Activated T-helper 1 cell treated with Interleukin-2 at 50 U/mL for 16 hours (primary cell): ENCODE data around the gene SELENOK.

Experiments
- DNase-seq: peaks from one replicate; pipeline ENCODE4 v3.0.0-alpha.2; 2020; ENCODE audit warnings: low read depth

Gene SELENOK

DNA sequence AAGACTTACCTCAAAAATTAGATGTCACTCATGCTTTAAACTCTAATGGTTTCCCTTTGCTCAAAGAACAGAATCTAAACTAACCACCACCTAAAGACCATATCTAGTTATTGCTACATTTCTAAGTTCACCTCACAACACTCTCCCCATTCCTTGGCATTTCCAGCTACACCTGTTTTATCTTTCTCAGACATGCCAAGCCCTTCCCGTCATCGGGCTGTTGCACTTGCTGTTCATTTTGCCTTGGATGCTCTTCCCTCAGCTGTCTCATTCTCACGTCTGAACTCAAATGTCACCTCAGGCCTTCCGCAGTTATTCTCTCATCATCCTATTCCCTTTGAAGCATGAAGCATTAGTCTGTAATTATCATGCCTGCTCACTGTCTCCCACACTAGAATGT, 8.7 kb downstream of the SELENOK start:
- no peak for DNase-seq

DNA sequence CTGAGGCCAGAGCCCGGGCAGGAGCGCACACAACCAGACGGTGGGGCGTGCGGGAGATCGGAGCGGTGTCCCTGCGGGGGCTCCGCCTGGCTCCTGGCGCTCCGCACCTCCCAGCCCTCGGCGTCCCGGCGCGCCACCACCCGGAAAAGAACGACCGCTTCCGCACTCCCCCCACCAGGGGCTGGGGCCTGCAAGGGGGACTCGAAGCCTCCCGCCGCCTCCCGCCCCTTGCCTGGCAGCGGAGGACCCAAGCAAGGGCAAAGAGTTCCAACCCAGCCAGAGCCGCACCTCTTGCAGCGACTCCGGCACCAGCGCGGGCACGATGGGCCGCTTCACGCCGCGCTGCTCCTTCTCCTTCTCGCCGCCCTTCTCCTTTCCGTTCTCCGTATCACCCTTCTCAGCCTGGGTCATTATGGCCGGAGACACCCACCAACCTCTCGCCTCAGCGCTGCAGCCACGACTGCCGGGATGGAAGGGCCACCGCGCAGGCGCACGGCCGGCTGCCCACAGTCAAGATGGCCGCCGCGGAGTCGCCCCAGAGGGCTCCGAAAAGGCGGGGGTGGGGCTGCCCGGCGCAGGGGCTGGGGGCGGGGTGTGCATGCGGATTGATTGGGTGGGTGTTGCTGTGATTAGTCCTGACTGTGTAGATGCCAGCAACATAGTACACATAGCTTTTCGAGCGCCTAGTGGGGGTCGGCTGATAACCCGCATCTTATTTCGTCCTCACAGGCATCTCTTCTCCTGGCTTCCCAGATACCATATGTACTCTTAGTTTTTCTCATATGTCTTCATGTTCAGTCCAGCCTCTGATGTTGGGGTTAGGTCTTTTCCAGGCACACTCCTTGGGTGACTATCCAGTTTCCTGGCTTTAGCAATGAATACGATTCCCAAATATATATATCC, 9.7 kb downstream of the SELENOK start, which contains the start of gene ACTR8:
TSS of gene ACTR8 (minus strand) at position 462 of the 903 bp plus-strand sequence. CDS start at position 411, 51 bp downstream.
- peak; percentile 75 for DNase-seq

DNA sequence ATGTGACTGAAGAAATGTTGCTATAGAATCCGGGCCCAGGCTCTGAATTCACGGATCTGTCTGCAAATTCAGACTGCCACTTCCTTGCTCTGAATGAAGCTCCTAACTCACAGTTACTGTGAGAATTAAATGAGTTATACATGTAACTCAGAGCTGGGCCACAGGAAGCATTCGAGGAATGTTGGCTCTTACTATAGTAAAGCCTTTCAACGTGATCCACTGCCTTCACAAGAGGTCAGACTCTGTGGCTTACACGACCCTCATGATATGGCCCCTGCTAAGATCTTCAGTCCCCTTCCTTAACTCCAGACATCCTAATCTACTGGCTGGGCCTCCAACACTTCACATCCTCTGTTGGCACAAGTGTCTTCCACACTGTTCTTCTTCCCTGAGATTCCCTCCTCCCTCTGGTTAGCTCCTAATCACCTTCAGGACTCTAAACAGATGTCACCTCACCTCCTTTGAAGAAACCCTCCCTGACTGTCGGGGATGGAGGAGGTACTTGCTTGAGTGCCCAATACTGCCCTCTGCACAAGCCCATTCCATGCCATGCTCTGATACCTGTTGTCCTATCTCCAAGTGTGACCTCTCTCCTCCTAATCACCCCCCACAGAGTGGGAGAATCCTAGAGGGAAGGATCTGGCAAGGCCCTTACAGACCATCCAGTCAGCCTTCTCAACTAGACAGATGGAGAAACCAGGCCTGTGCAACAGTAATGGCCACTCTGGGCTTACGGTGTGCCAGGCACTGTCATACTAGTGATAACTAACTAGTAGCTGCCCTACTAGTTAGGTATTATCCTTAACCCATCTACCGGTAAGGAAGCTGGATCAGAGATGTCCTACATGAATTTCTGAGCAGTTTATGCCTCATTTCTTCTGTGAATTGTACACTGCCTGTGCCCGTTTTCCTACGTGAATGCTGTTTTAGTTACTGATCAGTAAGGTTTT, 11.0 kb downstream of the SELENOK start:
- DNase-seq, result no peak

- DNase-seq, result no peak
Measured at GRCh38 chr3:53865732-53866499, 25.7 kb downstream of the SELENOK start.

GRCh38 chr3:53863145-53863544, 28.5 kb downstream of the SELENOK start:
- no peak for DNase-seq

DNA sequence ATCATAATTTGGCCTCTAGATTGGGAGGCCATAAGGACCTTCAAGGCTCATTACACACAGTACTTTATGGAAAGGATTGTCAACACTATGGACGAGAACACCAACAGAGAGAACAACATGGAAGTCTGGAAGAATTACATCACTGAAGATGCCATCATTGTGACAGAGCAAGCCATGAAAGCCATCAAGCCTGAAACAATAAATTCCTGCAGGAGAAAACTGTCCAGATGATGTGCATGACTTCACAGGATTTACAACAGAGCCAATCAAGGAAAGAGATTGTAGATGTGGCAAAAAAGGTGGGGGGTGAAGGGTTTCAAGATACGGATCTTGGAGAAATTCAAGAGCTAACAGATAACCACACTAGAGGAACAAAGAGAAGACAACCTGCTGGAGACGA, 29.4 kb downstream of the SELENOK start:
- DNase-seq, result no peak

GRCh38 chr3:53860196-53860595, 31.5 kb downstream of the SELENOK start:
- no peak for DNase-seq

DNA sequence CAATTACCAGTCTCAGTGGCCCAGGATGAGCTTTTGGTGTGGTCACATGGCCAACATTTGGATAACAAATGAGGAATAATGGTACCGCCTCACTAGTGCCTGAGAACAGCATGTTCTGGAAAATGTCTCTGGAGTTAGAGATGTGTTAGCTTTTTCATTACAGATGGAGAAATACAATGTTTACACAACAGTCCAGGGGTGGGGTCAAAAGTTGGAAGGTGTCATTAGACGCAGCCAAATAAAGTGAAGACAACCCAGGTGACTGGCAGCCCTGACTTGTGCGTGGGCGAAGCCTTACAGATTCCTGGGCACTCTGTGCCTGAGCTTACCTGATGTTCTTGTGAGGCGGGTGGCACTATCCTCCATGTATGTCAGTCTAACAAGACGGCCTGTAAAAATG, 32.5 kb downstream of the SELENOK start:
- DNase-seq, result no peak

DNA sequence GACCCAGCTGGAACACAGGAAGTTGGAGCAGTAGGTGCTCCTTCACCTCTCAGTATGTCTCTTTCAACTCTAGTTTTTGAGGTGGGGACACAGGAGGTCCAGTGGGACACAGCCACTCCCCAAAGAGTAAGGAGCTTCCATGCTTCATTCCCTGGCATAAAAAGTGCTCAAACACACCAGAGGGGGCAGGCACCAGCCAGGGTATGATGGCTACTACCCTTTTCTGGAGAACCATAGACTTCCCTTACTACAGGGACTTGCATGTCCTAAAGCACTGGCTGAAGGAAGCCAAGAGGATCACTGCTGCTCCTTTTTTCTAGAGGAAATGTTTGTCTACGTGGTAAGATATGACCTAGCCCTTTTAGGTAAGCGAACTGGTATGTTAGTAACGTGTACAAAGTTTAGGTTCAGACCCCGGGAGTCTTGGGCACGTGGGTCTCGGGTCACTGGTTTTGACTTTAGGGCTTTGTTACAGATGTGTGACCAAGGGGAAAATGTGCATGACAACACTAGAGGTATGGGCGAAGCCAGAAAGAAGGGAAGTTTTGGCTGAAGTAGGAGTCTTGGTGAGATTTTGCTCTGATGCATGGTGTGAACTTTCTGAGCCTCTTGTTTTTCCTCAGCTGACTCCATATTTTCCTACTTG, 33.4 kb downstream of the SELENOK start:
- no peak for DNase-seq

DNA sequence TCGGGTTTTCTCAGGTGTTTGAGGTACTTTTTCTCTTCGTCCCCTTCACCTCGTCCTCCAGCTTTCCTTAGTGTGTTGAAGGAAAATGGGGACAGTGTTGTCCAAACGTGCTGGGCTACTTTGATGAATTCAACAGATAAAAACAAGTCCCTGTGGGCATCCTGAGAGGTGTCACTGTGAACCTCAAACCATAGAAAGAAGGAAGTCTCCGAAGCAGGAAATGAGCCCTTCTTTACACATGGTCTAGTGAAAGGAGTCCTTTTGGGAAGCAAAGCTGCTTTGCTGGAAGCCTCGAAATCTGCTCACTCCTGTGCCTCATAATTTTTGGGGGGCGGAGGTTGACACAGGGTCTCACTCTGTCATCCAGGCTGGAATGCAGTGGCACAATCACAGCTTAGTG, 34.7 kb downstream of the SELENOK start:
- no peak for DNase-seq

DNA sequence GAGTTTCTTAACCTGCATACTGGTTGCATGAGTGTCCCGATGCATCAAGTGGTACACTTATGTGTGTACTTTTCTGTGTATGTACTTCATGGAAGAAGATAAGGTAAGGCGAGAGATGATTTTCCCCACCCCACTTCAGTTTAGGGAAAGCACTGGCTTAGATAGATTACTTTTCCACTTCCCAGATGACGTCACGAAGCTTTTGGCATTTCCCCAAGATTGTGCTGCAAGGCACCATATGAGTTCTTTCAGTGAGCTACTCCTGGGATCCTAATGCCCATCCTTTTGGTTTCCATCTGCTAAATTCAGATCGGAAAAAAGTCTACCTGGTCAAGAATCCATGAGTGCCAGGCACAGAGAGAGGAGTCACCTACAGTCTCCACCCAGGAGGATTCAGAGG, 40.8 kb downstream of the SELENOK start:
- no peak for DNase-seq

DNA sequence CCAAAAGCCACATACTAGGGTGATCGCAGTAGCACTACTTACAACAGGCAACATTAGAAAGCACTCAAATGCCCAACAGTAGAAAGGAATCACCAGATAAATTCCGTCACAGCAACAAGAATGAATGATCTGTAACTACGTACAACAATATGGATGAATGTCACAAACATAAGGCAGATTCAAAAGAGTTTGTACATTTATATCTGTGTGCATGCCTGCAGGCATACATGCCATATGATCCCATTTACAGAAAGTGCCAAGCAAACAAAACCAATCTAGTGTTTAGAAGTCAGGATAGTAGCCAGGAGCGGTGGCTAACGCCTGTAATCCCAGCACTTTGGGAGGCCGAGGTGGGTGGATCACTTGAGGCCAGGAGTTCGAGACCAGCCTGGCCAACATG, 41.7 kb downstream of the SELENOK start:
- DNase-seq, result no peak

GRCh38 chr3:53846851-53847155, 44.9 kb downstream of the SELENOK start:
- no peak for DNase-seq

DNA sequence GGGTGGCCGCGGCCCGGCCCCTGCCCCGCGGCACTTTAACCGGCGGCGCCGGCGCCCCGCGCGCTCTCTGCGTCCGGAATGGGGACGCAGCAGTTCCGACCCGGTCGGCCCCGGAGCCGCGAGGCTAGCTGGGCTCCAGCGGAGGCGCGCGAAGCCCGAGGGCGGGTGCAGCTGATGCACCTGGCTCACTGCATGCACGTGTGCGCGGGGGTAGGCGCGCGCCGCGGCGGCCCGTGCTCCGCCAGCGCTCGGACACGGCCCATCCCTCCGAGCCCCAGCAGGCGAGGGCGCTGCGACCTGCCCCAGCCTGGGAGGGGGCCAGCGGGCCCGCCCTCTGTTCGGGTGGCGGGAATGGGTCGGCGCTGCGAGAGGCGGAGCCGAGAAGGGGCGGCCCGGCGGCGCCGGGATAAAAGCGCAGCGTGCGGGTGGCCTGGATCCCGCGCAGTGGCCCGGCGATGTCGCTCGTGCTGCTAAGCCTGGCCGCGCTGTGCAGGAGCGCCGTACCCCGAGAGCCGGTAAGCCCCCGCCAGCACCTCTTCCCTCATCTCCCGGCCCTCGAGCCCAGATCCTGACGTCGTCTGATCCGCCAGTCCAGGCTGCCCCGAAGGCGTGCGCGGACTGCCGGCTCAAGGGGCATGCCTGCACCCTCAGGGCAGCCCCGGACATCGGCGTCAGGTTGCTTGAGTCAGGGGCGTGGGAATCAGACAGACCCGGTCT, 45.4 kb downstream of the SELENOK start, which contains the start of the genes CHDH and IL17RB:
TSS of gene CHDH (minus strand) at position 286 of the 717 bp plus-strand sequence. CDS start 22,411 bp downstream, outside the sequence.
TSS of gene IL17RB (plus strand) at position 435 of the 717 bp plus-strand sequence. CDS start at position 456, 21 bp downstream.
- no peak for DNase-seq

DNA sequence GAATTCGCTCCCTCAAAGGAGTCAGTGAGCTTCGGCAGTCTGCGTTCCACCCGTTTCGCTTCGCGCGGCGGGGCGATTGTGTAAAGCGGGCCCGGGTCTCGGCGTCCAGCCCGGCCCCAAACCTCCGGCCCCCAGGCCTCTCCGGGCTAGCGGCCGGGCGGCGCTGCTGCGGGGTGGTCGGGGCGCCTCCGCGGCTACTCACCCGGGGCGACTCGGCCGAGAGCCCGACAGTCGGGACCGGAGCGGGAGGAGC, 45.9 kb downstream of the SELENOK start:
- DNase-seq, result no peak

DNA sequence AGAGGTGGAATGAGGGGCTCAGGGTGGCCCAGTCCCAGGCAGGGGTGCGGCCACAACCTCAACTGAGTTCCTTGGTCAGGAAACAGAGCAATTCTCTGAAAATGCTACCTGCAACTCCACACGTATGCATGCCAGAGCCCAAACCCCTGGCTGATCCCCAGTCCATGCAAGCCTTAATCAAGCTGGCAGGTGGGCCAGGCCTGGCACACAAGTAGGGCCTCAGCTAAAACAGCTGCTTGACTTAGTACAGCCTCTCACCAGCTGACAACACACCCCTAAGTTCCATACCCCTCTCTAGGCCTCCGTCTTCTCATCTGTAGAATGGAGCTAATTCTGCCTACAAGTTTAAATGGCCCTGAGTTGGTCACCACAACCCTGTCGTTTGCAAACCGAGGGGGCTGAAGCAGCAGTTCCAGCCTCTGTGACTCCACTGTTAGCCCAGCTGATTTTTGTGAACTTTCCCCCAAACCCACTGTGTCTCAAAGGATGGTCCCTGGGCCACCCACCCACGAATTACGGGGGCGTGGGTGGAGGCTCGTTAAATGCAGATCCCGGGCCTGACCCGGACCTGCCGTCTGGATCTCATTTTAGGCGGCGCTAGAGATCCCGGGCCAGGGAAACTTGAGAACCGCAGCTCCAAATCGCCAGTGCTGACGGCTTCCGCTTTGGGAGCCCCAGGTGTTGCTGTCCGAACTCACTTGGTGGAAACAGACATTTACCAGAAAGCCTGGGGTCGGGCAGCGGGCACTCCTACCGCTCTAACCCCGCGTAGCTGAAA, 46.4 kb downstream of the SELENOK start:
- no peak for DNase-seq

- DNase-seq, result no peak
Measured at GRCh38 chr3:53844262-53845102, 47.2 kb downstream of the SELENOK start.

GRCh38 chr3:53843195-53844177, 48.2 kb downstream of the SELENOK start:
- no peak for DNase-seq
